Ishikawa (cell line): ENCODE data around the gene TIMM50.

Experiments used
- CEBPB ChIP-seq: IDR thresholded peaks from 2 replicates; pipeline ENCODE4 v1.6.1; 2012
- CREB1 ChIP-seq: IDR thresholded peaks from 2 replicates; pipeline ENCODE4 v1.6.1; 2012; ENCODE audit warnings: low read depth
- EGR1 ChIP-seq: IDR thresholded peaks from 2 replicates; pipeline ENCODE4 v1.6.1; 2012
- EP300 ChIP-seq: IDR thresholded peaks from 2 replicates; pipeline ENCODE4 v1.6.1; 2012; ENCODE audit warnings: borderline replicate concordance
- FOXM1 ChIP-seq: IDR thresholded peaks from 2 replicates; pipeline ENCODE4 v1.6.1; 2012; ENCODE audit warnings: low read depth, borderline replicate concordance
- NFIC ChIP-seq: IDR thresholded peaks from 2 replicates; pipeline ENCODE4 v1.6.1; 2012
- RAD21 ChIP-seq: IDR thresholded peaks from 2 replicates; pipeline ENCODE4 v1.6.1; 2012; ENCODE audit warnings: low read depth
- REST ChIP-seq: IDR thresholded peaks from 2 replicates; pipeline ENCODE4 v1.6.1; 2012; ENCODE audit warnings: low read depth, mild to moderate bottlenecking
- TAF1 ChIP-seq: IDR thresholded peaks from 2 replicates; pipeline ENCODE4 v1.6.1; 2012; ENCODE audit warnings: low read depth, mild to moderate bottlenecking
- TCF12 ChIP-seq: IDR thresholded peaks from 2 replicates; pipeline ENCODE4 v1.6.1; 2012; ENCODE audit warnings: low read depth
- TEAD4 ChIP-seq: IDR thresholded peaks from 2 replicates; pipeline ENCODE4 v1.6.1; 2012
- USF1 ChIP-seq: IDR thresholded peaks from 2 replicates; pipeline ENCODE4 v1.6.1; 2012
- YY1 ChIP-seq: IDR thresholded peaks from 2 replicates; pipeline ENCODE4 v1.6.1; 2012; ENCODE audit warnings: low read depth
- ZBTB7A ChIP-seq: IDR thresholded peaks from 2 replicates; pipeline ENCODE4 v1.6.1; 2012; ENCODE audit warnings: low read depth
- TF ChIP-seq, protein P1 (sequence below): IDR thresholded peaks from 2 replicates; pipeline ENCODE4 v1.6.1; 2012

The TIMM50 gene

GRCh38 chr19:39500543-39500942 lies 19.9 kb downstream of the TIMM50 start:
- no peak for TF ChIP-seq TCF12
- no peak for TF ChIP-seq REST
- TF ChIP-seq FOXM1, result no peak
- no peak for TF ChIP-seq CREB1
- TF ChIP-seq EGR1, result no peak
- no peak for TF ChIP-seq NFIC
- TF ChIP-seq CEBPB, result no peak
- no peak for TF ChIP-seq EP300
- no peak for TF ChIP-seq TAF1
- TF ChIP-seq ZBTB7A, result no peak
- TF ChIP-seq YY1, result no peak
- TF ChIP-seq, protein P1, sequence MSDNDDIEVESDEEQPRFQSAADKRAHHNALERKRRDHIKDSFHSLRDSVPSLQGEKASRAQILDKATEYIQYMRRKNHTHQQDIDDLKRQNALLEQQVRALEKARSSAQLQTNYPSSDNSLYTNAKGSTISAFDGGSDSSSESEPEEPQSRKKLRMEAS, result no peak
- TF ChIP-seq USF1, result no peak
- no peak for TF ChIP-seq RAD21
- TF ChIP-seq TEAD4, result no peak

GRCh38 chr19:39501340-39501739 lies 20.7 kb downstream of the TIMM50 start:
- TF ChIP-seq TCF12 (no peak), EGR1 (no peak), TEAD4 (no peak), CEBPB (no peak), USF1 (no peak), CREB1 (no peak), YY1 (no peak), REST (no peak), RAD21 (no peak), EP300 (no peak), FOXM1 (no peak), NFIC (no peak), ZBTB7A (no peak), TAF1 (no peak)
- TF ChIP-seq, protein P1, result no peak

DNA sequence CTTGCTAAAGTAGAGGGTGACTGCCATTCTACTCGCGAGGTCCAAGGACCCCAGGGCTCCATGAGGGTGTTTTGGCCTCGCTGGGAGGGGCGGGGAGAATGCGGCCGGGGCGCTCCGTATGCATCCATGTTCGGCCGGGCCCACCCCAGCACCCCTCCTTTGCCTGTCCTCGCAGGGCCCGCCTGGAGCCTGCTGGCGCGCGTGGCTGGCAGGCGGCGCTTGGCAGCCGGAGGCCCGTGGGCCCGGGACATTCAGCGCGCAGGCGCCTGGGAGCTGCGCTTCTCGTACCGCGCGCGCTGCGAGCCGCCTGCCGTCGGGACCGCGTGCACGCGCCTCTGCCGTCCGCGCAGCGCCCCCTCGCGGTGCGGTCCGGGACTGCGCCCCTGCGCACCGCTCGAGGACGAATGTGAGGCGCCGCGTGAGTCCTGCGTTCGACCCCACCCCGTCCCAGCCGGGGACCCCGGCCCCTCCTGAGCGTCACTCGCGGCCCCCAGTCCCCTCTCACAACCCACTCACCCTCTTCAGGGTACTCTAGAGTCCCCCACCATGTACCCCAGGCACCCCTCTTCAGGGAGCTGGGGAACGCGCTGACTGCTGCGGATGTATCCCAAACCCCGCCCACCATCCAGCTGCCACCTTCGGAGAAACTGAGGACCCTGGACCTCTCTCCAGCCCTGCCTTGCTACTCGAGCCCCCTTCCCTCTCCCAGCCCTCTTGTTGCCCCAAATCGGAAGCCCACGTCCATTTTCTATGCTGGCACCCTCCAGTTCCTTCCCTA lies 22.2 kb downstream of the TIMM50 start:
- TF ChIP-seq CREB1 (no peak), NFIC (no peak; the same call in 1 of the 2 replicates), YY1 (no peak), FOXM1 (no peak), USF1 (no peak; the same call in 1 of the 2 replicates), TCF12 (peak; percentile 21; the same call in 1 of the 2 replicates), RAD21 (peak; percentile 26; the same call in 1 of the 2 replicates), EP300 (no peak), TAF1 (no peak), TEAD4 (no peak), EGR1 (no peak), REST (no peak), CEBPB (no peak), ZBTB7A (no peak)
- TF ChIP-seq, protein P1, result peak; percentile 98
